DND-41 (cell line): ENCODE data around the gene JUNB.

Experiments
- EZH2 ChIP-seq: IDR thresholded peaks from 3 replicates; pipeline ENCODE4 v1.6.1; 2012; ENCODE audit warnings: borderline replicate concordance, low read depth, mild to moderate bottlenecking, moderate library complexity, low read length, inconsistent platforms; ENCODE audit not compliant: severe bottlenecking
- TF ChIP-seq, protein P1 (sequence below): IDR thresholded peaks from 2 replicates; pipeline ENCODE4 v1.5.1; 2012; ENCODE audit warnings: borderline replicate concordance, low read length, moderate library complexity, mild to moderate bottlenecking; ENCODE audit not compliant: poor library complexity, severe bottlenecking; ENCODE audit errors: extremely low read depth

DNA sequence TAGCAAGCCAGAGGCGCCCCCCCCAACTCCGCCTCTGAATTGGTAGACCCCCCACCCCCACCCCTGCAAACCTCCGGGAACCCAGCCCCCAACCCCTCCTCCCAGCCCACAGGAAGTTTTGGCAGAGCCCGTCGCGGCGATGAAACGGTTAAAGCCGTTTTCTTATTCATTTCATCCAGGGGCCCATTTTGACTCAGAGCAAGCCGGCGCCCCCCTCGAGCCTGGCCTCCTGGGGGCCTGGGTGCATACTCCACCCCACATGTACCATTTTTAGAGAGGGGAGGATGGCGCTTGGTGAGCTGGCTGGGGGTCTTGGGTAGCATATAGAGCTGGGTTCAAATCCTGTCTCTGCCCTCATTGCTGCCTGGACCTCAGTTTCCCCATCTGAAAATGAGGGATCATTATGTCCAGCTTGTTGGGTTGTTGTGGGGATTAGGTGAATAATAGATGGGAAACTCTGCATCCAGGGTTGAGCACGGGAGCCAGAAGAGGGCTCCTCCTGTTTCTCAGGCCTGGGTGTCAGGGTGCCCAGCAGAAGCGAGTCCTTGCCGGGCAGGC is 7.9 kb upstream of the JUNB start:
- TF ChIP-seq, protein P1, sequence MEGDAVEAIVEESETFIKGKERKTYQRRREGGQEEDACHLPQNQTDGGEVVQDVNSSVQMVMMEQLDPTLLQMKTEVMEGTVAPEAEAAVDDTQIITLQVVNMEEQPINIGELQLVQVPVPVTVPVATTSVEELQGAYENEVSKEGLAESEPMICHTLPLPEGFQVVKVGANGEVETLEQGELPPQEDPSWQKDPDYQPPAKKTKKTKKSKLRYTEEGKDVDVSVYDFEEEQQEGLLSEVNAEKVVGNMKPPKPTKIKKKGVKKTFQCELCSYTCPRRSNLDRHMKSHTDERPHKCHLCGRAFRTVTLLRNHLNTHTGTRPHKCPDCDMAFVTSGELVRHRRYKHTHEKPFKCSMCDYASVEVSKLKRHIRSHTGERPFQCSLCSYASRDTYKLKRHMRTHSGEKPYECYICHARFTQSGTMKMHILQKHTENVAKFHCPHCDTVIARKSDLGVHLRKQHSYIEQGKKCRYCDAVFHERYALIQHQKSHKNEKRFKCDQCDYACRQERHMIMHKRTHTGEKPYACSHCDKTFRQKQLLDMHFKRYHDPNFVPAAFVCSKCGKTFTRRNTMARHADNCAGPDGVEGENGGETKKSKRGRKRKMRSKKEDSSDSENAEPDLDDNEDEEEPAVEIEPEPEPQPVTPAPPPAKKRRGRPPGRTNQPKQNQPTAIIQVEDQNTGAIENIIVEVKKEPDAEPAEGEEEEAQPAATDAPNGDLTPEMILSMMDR: no peak
- no peak for TF ChIP-seq EZH2
